Pons (tissue), 1 donor: ENCODE results near the gene CSF1R.

Experiments
- DNase-seq: peaks from one replicate; pipeline ENCODE4 v3.0.0-alpha.2; 2016; ENCODE audit warnings: low spot score

The CSF1R gene

GRCh38 chr5:150022681-150023080 is 63.7 kb downstream of the CSF1R start:
- DNase-seq: no peak

DNA sequence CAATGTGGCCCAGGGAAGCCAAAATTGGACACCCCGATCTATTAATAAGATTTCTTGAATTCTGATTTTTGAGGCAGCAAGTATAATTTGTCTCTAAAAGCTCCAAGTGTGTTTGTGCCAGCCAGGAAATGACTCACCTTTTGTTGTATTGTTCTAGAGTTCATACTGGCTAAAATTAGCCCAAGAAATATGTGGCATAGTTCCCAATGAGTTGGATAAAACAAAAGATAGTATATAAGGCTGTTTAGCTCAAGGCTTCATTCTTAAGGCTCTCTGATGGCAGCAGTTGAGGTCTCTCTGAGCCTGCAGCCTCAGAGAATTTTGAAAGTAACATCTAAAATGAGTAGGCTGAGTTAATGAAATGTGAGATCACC is 64.2 kb downstream of the CSF1R start:
- peak; percentile 35 for DNase-seq

- DNase-seq: no peak
Observed at GRCh38 chr5:150021491-150022157, 64.7 kb downstream of the CSF1R start.

DNA sequence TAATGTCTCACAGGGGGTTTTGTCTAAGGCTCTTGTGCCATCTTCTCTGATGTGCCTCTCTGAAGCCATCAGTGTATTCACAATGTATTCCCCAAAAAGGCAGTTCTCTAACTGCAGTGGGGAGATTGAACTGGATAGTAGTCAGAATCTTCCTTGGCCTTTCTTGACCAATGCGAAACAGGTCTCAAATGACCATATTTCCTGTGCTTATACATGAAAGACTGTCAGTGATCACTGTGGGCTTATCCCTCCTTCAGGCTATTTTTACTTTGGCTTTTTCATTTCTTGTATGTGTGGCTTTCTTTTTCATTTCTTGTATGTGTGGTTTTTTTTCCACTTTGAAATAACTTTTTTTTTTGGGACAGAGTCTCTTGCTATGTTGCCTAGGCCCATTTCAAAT is 66.1 kb downstream of the CSF1R start:
- DNase-seq: no peak

DNA sequence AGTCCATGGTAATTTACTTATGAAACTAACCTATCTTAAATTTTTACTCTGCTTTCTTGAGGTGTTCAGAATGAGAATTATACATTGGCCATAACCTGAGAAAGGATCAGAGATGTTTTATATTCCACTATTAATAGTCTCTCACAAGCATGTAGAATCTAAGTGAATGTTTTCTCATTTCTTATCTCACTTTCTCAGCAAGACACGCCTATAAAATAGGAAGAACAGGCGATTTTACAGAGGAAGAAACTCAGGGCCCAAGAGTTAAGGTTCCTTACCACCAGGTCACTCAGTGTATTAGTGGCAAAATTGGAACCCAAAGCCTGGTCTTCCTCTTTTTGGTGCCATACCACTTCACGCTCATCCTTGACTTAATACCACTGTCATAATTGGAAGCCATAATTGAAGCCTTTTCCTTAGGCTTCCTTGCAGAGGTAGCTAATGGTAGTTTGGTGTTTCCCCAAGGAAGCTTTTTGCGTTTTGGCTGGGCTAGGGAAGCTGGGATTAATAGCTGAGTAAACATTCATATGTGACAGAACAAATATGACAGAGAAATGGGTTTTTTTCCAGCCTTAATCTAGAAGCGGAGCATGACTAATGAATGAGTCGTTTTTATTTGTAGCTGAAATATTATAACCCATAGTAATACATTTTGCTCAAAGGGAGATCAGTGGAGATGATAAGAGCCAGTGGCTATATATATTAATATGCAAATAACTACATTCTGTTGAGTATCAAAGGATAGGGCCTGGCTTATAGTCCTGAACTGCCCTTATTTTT is 68.9 kb downstream of the CSF1R start:
- DNase-seq: no peak

DNA sequence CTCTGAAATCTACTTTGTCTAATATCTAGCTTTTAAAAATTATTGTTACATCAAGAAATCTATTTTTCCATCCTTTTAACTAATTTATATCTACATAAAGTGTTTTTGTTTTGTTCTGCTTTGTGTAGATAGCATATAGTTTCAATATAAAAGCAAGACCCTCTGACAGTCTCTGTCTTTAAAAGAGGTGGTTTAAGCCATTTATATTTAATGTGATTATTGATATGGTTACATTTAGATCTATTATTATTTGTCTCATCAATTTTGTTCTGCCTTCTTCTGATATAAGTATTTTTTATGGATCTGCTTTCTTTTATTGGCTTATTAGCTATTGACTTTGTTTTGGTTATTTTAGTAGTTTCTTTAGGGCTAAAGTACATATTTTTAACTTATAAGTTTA is 69.8 kb downstream of the CSF1R start:
- DNase-seq: no peak

- DNase-seq: no peak
Observed at GRCh38 chr5:150015415-150015814, 70.9 kb downstream of the CSF1R start.

- no peak for DNase-seq
Observed at GRCh38 chr5:150014456-150014855, 71.9 kb downstream of the CSF1R start.

DNA sequence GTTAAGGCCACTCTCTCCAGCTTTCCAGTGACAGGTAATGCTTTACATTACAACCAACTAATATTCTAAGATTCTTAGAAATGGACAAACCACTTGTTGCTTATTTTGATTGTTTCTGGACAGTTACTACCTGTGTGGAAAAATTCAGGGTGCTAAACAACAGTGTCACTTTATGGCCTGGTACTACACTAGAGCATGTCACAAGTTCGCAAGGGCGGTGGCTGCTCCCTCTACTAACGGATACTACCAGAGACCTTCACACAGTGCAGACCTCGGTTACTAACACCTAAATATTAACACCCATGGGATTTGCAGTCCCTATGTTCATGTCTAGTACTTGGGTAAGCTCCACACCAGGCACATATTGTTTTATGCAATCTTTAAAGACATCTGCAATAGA is 72.4 kb downstream of the CSF1R start:
- DNase-seq: no peak

DNA sequence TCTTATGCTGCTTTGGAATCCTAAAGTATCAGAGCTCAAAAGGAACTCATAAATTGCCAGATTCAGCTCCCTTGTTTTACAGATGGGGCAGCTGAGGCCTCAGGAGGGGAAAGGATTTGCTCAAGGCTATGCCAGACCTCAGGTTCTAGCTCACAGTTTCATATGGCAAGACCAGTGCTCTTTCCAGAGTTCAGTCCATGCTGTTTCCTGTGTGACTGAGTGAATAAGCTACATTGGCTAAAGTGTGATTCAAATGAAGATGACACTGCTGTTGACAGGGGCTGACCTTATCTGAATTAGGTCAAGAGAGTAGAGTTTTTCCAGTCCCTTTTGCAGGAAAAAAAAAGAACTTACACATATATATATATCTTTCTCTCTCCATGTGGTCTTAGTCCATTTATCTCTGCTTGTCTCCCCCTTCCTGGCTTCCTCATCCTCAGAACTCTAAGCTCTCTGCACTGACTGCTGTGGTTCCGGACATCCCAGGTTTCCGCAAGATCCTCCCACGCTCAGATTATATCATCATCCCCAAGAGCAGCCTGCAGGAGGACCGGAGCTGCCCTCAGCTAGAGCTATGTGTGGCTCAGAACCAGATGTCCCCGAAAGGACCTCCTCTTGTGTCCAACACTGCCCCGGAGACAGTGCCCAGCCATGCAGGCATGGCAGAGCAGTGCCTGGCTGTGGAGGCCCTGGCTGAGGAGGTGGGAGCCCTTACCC is 76.5 kb downstream of the CSF1R start:
- DNase-seq: no peak

DNA sequence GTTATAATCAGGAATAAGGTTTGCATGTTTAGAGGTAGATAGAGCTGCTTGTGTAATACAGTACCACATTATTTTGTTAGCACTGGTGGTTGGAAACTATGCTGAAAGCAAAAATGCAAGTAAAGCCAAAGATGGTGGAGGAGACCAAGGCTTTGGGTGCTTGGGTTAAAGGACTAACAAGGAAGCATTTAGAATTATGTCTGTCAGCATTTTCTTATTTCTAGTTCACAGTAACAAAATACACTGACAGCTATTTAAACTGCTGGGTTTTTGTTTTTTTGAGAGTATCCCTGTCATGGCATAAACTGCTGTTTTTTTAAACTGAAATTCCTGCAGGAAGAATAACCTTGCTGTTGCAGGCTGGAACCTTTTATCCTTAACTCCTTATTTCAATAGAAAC is 79.3 kb downstream of the CSF1R start:
- DNase-seq: no peak

DNA sequence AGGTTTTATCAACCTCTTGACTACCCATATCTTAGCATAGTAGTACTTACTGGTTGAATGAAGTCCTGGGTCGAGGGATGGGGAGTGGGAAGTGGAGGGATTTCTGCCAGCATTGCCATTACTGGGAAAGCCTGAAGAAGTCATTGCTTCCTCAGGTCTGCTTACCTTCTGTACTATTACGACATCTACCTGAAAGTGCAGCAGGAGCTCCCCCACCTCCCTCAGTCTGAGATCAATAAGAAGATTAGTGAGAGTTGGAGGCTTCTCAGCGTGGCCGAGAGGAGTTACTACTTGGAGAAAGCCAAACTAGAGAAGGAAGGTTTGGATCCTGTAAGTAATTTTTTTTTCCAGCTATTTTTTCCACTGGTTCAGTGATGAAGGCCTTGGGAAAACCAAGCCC is 80.0 kb downstream of the CSF1R start:
- no peak for DNase-seq
